ENCODE data around the gene TNPO3. TPM values are rescaled to one million over a fixed set of nuclear protein-coding genes. Genes with fewer than 3 reads are reported as not detected.

TNPO3 gene
- total RNA-seq, 4 donors from 2014 or later: 34.2 to 38.6 (median 38.5) TPM

DNA sequence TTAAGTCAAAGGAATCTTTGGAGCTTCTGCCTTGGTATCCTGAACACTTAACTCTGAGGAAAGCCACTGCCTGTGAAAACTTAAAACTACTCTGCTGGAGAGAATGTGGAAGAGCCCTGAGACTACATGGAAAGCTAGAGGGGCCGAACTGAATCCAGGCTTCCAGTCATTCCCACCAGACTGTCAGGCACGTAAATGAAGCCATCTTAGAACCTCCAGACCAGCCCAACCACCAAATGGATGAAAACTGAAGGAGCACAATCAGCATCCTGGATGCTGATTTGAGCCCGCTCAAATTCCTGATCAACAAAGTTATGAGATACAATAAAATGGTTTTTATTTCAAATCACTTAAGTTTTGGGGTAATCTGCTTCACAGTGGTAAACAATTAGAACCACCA, 30.8 kb downstream of the TNPO3 start:
- TF ChIP-seq CTCF (IDR thresholded peaks at IDR 0.05; ENCODE audit: low read depth): no peak

GRCh38 chr7:129021656-129022055, 33.3 kb downstream of the TNPO3 start:
- no peak for TF ChIP-seq CTCF (IDR thresholded peaks at IDR 0.05; ENCODE audit: low read depth)

GRCh38 chr7:129017933-129018538, 36.9 kb downstream of the TNPO3 start:
- TF ChIP-seq CTCF (IDR thresholded peaks at IDR 0.05; ENCODE audit: low read depth): no peak

DNA sequence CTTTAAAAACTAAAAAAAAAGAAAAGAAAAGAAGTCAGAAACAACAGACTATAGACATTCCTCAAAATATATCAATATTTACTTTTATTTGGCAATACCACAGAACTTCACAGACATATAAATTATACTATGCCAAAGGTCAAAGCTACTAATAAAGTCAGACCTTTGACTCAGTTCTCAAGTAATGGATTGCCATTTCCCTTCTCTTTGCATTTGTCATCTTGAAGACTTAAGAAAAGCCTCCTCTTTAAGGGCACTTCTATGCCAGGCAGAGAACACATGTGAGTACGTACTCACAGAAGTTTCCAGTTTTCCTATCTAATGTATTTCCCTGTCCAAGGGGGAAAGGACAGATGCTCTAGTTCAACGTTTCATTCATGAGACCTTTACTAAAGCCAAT, 37.6 kb downstream of the TNPO3 start:
- TF ChIP-seq CTCF (IDR thresholded peaks at IDR 0.05; ENCODE audit: low read depth): no peak

GRCh38 chr7:129014501-129015101, 40.3 kb downstream of the TNPO3 start:
- no peak for TF ChIP-seq CTCF (IDR thresholded peaks at IDR 0.05; ENCODE audit: low read depth)

GRCh38 chr7:129013048-129013724, 41.7 kb downstream of the TNPO3 start:
- TF ChIP-seq CTCF (IDR thresholded peaks at IDR 0.05; ENCODE audit: low read depth): no peak

DNA sequence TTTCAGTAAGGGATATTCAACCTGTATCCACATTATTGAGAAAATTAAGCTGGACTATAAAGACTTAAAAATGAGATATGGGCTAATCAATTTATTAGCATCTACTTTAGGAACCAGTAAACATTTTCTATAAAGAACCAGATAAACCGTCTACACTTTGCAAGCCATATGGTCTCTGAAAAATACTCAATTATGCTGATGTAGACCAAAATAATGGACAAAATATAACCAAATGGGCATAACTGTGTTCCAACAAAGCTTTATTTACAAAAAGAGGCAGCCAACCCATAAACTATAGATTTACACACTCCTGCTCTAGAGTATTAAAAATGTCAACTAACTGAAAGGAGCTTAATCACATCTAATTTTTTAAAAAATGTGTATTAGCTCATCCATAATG, 42.3 kb downstream of the TNPO3 start:
- TF ChIP-seq CTCF (IDR thresholded peaks at IDR 0.05; ENCODE audit: low read depth): no peak

All from subcutaneous adipose tissue (tissue), 4 donors.